Forelimb muscle (tissue), 1 donor: ENCODE results near the gene GNB2. TPM values are rescaled to one million over a fixed set of nuclear protein-coding genes. Genes with fewer than 3 reads are reported as not detected.
"Not testable (repeated sequence)": the region's sequence is repeated elsewhere in the genome, so short reads cannot be mapped to it uniquely, and the experiment has no call there.

ENCODE experiments used
- DNase-seq: peaks from one replicate; pipeline ENCODE4 v3.0.0-alpha.2; 2013; ENCODE audit warnings: low read depth
- polyA plus RNA-seq: library from polyadenylated mRNA; unstranded; fragments of 120-200 nt; gene quantifications from one replicate; pipeline ENCODE4 v1.2.1, GENCODE V29; 2013; ENCODE audit not compliant: insufficient read length

The GNB2 gene
- polyA plus RNA-seq, 1 donor: 139 TPM

DNA sequence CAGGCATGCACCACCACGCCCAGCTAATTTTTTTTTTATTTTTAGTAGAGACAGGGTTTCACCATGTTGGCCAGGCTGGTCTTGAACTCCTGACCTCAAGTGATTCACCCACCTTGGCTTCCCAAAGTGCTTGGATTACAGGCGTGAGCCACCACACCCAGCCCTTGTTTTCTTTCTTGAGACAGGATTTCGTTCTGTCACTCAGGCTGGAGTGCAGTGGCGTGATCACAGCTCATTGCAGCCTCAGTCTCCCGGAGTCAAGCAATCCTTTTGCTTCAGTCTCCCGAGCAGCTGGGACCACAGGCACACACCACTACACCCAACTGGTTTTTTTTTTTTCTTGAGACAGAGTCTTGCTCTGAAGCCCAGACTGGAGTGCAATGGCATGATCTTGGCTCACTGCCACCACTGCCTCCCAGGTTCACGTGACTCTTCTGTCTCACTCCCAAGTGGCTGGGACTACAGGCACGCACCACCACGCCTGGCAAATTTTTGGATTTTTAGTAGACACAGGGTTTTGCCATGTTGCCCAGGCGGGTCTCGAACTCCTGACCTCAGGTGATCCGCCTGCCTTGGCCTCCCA, 11.3 kb upstream of the GNB2 start:
- not testable (repeated sequence) for DNase-seq

- DNase-seq: no peak
Observed at GRCh38 chr7:100665168-100665726, 8.3 kb upstream of the GNB2 start.

- DNase-seq: no peak
Observed at GRCh38 chr7:100667331-100668068, 6.0 kb upstream of the GNB2 start.

GRCh38 chr7:100668069-100668449, 5.5 kb upstream of the GNB2 start:
- DNase-seq: no peak

DNA sequence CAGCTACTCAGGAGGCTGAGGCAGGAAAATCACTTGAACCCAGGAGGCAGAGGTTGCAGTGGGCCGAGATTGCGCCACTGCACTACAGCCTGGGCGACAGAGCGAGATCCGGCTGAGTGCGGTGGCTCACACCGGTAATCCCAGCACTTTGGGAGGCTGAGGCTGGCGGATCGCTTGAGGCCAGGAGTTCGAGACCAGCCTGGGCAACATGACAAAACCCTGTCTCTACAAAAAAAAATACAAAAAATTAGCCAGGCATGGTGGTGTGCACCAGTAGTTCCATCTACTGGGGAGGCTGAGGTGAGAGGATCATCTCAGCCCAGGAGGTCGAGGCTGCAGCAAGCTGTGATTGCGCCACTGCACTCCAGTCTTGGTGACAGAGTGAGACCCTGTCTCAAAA, 4.4 kb upstream of the GNB2 start:
- DNase-seq: not testable (repeated sequence)

DNA sequence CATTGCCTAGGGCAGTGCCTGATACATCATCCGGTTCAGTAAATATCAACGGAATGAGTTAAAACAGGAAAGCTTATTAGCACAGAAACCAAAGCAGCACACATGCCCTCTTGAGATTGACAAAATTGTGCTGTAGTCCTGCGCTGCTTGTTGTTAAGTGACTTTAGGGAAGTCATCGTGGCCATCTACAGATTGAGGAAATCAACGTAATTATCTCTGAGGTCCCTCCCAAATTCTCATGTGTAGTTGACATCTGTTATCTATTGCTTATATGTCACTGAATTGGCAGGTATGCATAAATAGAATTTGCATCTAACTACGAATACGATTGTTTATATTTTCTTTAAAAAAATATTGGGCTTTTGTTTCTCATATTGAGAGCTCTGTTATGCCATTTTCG, 3.5 kb upstream of the GNB2 start:
- DNase-seq: no peak

DNA sequence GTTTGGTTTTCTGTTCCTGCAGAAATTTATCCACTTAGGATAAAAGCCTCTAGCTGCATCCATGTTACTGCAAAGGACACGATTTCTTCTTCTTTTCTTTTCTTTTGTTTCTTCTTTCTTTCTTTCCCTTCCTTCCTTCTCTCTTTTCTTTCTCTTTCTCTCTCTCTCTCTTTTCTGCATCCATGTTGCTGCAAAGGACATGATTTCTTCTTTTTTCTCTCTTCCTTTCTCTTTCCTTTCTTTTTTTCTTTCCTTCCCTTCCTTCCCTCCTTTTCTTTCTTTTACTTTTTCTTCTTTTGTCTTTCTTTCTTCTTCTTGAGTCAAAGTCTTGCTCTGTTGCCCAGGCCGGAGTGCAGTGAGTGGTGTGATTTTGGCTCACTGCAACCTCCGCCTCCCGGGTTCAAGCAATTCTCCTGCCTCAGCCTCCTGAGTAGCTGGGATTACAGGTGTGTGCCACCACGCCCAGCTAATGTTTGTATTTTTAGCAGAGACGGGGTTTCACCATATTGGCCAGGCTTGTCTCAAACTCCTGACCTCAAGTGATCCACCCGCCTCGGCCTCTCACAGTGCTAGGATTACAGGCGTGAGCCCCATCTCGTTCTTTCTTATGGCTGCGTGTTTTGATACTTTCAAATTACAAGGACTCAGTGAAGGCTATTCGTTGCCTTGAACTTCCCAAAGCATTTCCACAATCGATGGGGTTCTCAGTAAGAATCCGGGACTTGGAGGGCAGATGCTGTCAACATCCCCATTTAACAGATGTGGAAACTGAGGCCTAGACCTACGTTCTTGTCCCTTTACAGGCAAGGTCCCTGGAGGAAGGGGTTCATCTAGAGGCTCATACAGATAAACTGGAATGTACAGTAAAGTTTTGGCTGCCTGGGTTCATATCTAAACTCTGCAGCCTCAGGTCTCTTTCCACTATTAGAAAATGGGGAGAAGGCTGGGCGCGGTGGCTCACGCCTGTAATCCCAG, 1.9 kb upstream of the GNB2 start:
- DNase-seq: no peak

DNA sequence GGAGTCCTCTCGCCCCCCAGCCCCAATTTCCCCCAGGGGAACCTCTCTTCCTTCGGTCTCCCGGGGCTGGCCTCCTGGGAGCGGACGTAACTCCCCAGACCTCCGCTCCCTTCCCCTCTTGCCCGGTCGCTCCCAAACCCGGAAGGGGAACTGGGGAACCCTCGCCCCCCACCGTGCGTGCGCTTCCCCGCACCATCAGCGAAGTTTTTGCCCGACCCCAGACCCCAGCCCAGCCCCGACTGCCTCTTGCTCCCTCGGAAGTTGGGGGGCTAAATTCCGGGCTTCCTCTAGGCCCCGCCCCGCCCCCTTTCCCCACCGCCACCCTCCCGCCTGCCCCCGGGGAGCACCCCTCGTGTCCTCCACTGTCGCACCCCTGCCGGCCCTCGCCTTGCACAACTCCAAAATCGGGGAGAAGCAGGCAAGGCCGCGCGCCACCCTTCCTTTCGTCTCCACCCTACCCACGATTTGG, 436 bp downstream of the GNB2 start:
- DNase-seq: no peak

DNA sequence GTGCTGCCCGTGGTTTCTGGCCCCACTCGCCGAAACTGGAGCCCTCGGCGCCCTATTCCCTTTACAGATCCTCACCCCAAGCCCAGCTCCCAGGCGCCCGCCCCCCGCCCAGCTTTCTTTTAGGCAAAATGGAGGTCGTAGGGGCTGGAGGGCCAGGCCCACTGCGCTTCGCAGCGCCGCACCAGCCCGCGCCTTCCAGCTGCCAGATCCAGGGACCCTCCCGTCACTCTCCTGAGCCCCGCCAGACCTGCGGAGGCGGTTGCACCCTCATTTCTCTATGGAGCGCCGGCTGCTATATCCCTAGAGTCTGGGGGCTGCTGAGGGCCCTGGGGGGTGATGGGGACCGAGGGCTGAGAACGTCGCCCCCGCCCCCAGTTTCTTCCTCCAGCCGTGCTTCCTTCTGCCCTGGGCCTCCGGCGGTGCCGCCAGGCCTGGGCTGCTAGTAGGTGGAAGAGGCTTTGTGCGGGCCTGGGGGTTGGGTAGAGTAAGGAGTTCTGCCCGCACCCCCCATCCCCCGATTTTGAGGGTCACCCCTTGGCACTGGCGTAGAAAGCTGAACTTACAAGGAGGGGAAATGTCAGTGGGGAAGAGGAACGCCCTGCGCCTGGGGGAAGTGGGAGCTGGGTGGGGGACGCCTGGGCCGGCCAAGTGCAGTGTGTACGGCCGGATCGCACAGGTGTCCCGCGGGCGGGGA, 1.0 kb downstream of the GNB2 start:
- no peak for DNase-seq

DNA sequence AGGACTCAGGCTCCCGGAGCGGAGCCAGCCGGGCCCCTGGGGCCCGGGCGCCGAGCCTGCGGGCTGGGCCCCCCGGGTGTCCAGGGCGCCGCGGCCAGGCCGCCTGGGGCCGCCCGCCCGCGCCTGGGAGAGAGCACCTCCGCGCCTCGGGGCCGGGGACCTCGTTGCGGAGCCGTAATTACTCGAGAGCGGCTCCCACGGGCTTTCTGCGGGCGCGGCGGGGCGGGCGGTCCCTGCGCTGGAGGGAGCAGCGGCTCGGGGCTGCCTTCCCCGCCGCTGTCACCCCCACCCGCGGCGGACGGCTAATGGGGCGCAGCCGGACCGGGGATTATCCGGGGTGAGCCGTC, 1.5 kb downstream of the GNB2 start:
- no peak for DNase-seq

GRCh38 chr7:100675581-100676350, 2.2 kb downstream of the GNB2 start:
- peak; percentile 35 for DNase-seq

- no peak for DNase-seq
Observed at GRCh38 chr7:100676501-100677306, 3.2 kb downstream of the GNB2 start.

DNA sequence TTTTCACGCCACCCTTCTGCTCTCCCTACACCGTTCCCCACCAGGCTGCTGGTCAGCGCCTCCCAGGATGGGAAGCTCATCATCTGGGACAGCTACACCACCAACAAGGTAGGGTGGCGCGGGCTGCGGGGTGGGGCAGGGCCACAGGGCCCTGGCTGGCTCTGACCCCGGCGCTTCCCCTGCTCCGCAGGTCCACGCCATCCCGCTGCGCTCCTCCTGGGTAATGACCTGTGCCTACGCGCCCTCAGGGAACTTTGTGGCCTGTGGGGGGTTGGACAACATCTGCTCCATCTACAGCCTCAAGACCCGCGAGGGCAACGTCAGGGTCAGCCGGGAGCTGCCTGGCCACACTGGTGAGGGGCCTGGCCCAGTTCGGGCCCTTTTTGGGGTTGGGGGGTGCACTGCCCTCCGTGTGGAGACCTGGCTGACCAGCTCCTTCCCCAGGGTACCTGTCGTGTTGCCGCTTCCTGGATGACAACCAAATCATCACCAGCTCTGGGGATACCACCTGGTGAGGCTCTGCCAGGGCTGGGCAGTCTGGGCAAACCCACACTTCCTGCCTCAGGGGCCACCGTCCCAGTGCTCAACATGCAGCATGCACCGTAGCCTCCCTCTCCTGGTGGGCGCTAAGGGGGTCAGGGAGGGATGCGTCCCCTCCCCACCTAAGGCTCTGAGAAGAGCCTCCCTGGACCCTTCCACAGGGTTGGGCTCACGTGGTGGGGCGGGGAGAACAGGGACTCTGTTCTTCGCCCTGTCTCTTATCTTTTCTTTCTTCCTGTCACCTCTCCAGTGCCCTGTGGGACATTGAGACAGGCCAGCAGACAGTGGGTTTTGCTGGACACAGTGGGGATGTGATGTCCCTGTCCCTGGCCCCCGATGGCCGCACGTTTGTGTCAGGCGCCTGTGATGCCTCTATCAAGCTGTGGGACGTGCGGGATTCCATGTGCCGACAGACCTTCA, 4.0 kb downstream of the GNB2 start:
- DNase-seq: no peak

DNA sequence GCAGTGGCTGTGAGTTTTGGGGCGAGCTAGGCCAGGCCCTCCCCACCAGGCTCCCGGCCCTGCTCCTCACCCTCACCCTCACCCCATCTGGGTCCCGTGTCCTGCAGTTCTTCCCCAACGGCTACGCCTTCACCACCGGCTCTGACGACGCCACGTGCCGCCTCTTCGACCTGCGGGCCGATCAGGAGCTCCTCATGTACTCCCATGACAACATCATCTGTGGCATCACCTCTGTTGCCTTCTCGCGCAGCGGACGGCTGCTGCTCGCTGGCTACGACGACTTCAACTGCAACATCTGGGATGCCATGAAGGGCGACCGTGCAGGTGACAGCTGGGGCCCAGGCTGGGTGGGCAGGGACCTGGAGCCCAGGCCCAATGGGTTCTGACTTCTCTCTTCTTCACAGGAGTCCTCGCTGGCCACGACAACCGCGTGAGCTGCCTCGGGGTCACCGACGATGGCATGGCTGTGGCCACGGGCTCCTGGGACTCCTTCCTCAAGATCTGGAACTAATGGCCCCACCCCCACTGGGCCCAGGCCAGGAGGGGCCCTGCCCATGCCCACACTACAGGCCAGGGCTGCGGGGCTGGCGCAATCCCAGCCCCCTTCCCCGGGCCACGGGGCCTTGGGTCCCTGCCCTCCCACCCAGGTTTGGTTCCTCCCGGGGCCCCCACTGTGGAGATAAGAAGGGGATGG, 4.9 kb downstream of the GNB2 start:
- no peak for DNase-seq

DNA sequence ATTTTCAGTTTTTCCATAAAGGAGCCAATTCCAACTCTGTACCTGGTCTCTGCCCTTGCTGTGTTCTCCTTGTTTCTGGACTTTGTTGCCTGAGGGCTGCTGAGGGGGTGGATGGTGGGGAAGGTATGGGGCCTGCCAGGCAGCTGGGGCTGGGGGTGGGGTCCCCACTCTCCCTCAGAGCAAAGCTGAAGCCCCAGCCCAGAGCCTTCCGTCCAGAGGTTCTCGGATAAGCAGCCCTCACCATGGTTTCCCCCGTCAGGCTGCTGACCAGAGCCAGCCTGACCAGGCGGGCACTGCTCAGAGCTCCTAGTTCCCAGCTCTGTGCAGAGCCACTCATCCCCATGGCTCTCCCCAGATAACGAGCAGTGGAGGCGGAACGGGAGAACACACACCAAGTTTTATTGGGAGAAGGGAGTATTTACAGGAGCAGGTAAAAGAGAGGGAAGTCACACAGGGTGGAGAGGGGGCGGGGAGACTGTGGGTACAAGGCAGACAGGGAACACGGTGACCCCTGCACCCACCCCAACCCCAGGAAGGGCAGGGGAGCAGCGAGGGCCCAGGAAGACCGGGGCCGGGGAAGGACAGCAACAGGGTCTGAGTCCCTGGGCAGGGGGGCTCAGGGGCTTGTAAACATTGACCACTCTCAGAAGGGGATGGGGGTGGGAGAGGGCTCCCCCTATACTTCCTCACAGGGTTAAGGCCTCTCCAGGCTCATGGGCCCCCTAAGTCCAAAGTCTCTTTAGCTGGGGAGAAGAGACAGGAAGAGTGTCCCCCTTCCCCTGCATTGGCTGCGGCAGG, 5.8 kb downstream of the GNB2 start:
- DNase-seq: no peak

DNA sequence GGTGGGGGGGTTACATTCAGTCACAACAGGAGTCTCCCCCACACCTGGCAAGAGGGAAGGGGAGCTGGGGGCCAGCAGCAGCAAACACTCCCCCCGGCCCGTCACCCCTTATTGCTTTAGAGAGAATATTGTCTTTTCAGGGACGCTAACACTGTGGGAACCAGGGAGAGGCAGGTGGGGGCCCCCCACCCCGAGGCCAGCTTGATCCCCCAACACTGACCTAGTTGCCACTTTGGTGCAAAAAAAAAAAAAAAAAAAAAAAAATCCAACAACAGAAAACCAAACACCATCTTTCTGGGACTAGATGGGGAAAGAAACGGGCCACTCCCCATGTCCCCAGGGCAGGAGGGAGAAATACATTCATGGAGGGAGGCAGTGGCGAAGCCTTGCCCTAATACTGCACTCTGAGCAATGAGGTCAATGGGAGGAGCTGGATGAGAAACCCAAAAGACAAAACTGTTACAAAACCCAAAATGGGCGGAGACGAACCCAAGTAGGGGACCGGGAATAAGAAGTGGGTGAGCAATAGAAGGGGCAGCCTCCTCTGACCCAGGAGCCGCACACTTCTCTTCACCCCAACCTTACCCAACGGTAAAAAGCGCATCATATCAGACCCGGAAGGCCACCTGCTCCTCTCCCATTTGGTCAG, 6.5 kb downstream of the GNB2 start:
- DNase-seq: no peak
